GM18505 (cell line): ENCODE results near the gene DOCK9.
"Not testable (repeated sequence)": the region's sequence is repeated elsewhere in the genome, so short reads cannot be mapped to it uniquely, and the experiment has no call there.

Source experiments
- ATAC-seq: cut with Tn5 transposase; IDR thresholded peaks from one replicate; pipeline ENCODE4 v1.9.1; 2021; ENCODE audit not compliant: unreplicated experiment
- POLR2A ChIP-seq: IDR thresholded peaks from 4 replicates; pipeline ENCODE4 v1.6.1; 2011; ENCODE audit warnings: borderline replicate concordance; ENCODE audit not compliant: insufficient read depth, insufficient read length; ENCODE audit errors: extremely low read depth

DOCK9 gene

GRCh38 chr13:98900442-98900841 lies 77.4 kb downstream of the DOCK9 start:
- no peak for ATAC-seq
- TF ChIP-seq POLR2A: no peak

- TF ChIP-seq POLR2A: no peak
- ATAC-seq: no peak
These were observed 80.2 kb downstream of the DOCK9 start for GRCh38 chr13:98897706-98898105.

- no peak for ATAC-seq
- no peak for TF ChIP-seq POLR2A
These were observed 81.1 kb downstream of the DOCK9 start for GRCh38 chr13:98896868-98897144.

DNA sequence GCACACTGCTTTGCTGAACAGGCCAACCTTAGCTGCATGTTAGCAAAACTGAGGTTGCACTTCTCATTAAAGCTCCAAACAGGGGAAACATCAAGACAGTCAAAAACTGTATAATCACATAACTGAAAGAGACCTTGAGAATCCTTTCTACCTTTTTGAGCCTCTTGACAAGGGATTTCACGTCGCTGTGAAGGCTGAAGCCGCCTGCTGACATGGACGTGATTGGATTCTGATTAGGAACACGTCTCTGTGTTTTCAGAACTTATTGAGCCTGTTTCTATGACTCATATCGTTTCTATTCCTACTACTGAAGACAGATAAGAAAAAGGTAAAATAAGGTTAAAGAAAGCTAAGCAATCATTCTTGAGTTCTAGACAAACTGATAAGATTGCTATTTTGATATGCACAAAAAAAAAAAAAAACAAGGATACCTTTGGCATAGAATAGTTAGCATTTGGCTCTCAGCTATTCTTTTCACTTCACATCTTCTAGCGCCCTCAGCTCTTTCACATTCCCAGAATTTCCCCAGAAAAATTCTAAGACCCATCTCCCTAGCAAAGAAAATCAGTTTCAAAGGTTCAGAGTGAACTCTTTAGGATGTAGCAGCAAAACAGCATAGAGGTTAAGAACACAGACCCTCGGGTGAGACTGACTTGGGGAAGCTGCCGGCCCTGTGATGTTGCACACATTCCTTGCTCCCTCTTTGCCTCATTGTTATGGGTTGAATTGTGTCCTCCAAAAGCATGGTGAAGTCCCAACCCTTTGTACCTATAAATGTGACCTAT lies 81.6 kb downstream of the DOCK9 start:
- TF ChIP-seq POLR2A: no peak
- no peak for ATAC-seq

- not testable (repeated sequence) for ATAC-seq
These were observed 83.0 kb downstream of the DOCK9 start for GRCh38 chr13:98894814-98895213.

- no peak for ATAC-seq
- no peak for TF ChIP-seq POLR2A
These were observed 84.5 kb downstream of the DOCK9 start for GRCh38 chr13:98893371-98893770.

- ATAC-seq: no peak
- TF ChIP-seq POLR2A: no peak
These were observed 85.0 kb downstream of the DOCK9 start for GRCh38 chr13:98892821-98893220.

- no peak for TF ChIP-seq POLR2A
- ATAC-seq: no peak
These were observed 85.8 kb downstream of the DOCK9 start for GRCh38 chr13:98892077-98892476.

DNA sequence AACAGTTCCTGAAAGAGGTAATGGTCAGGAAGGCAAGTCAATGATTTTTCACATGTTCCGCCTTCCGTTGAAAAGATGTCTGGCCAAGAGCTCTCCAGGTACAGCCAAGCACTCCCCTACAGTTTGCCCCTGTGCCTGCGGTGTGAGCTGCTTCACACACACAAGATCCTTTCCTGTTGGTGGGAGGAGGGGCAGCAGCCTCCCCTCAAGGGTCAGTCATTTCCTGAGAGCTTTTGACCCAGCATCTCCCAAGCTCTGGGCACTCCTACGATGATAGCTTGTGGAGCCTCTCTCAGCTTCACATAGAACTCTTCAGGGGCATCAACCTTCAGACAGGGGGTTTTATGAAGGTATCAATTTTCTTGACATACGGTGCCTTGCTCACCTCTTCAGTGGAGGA lies 86.9 kb downstream of the DOCK9 start:
- TF ChIP-seq POLR2A: no peak
- no peak for ATAC-seq

- no peak for ATAC-seq
- TF ChIP-seq POLR2A: no peak
These were observed 87.7 kb downstream of the DOCK9 start for GRCh38 chr13:98890186-98890585.

- no peak for ATAC-seq
- TF ChIP-seq POLR2A: no peak
These were observed 88.3 kb downstream of the DOCK9 start for GRCh38 chr13:98889419-98890085.

GRCh38 chr13:98888890-98889279 lies 89.0 kb downstream of the DOCK9 start:
- TF ChIP-seq POLR2A: no peak
- no peak for ATAC-seq

GRCh38 chr13:98888222-98888889 lies 89.5 kb downstream of the DOCK9 start:
- no peak for ATAC-seq
- TF ChIP-seq POLR2A: no peak

GRCh38 chr13:98886587-98887230 lies 91.2 kb downstream of the DOCK9 start:
- no peak for TF ChIP-seq POLR2A
- ATAC-seq: no peak
